Measurements from ENCODE around the gene SERHL2.
"Not testable (repeated sequence)": the region's sequence is repeated elsewhere in the genome, so short reads cannot be mapped to it uniquely, and the experiment has no call there.

The SERHL2 gene

GRCh38 chr22:42575996-42576574 lies 22.3 kb downstream of the SERHL2 start:
- DNase-seq (ENCODE audit: low read depth) = not testable (repeated sequence)

- DNase-seq (ENCODE audit: low read depth) = not testable (repeated sequence)
Measured at GRCh38 chr22:42577141-42577540, 23.4 kb downstream of the SERHL2 start.

GRCh38 chr22:42577623-42578240 lies 24.0 kb downstream of the SERHL2 start:
- DNase-seq (ENCODE audit: low read depth) = no peak

- not testable (repeated sequence) for DNase-seq (ENCODE audit: low read depth)
Measured at GRCh38 chr22:42580040-42580439, 26.3 kb downstream of the SERHL2 start.

- DNase-seq (ENCODE audit: low read depth) = not testable (repeated sequence)
Measured at GRCh38 chr22:42581194-42581761, 27.5 kb downstream of the SERHL2 start.

GRCh38 chr22:42581762-42582716 lies 28.3 kb downstream of the SERHL2 start:
- peak; percentile 73 for DNase-seq (ENCODE audit: low read depth)

- DNase-seq (ENCODE audit: low read depth) = no peak
Measured at GRCh38 chr22:42582987-42583386, 29.2 kb downstream of the SERHL2 start.

- DNase-seq (ENCODE audit: low read depth) = no peak
Measured at GRCh38 chr22:42584364-42584940, 30.7 kb downstream of the SERHL2 start.

GRCh38 chr22:42585096-42585495 lies 31.3 kb downstream of the SERHL2 start:
- no peak for DNase-seq (ENCODE audit: low read depth)

- no peak for DNase-seq (ENCODE audit: low read depth)
Measured at GRCh38 chr22:42586381-42586780, 32.6 kb downstream of the SERHL2 start.

GRCh38 chr22:42587588-42588175 lies 33.9 kb downstream of the SERHL2 start:
- DNase-seq (ENCODE audit: low read depth) = no peak

- no peak for DNase-seq (ENCODE audit: low read depth)
Measured at GRCh38 chr22:42591987-42592386, 38.2 kb downstream of the SERHL2 start.

GRCh38 chr22:42595434-42595833 lies 41.7 kb downstream of the SERHL2 start:
- DNase-seq (ENCODE audit: low read depth) = no peak

- no peak for DNase-seq (ENCODE audit: low read depth)
Measured at GRCh38 chr22:42596336-42596735, 42.6 kb downstream of the SERHL2 start.

- DNase-seq (ENCODE audit: low read depth) = no peak
Measured at GRCh38 chr22:42596863-42597530, 43.2 kb downstream of the SERHL2 start.

- no peak for DNase-seq (ENCODE audit: low read depth)
Measured at GRCh38 chr22:42601879-42602465, 48.2 kb downstream of the SERHL2 start.

- DNase-seq (ENCODE audit: low read depth) = no peak
Measured at GRCh38 chr22:42602470-42602869, 48.7 kb downstream of the SERHL2 start.

GRCh38 chr22:42603427-42603826 lies 49.7 kb downstream of the SERHL2 start:
- no peak for DNase-seq (ENCODE audit: low read depth)

GRCh38 chr22:42604403-42604802 lies 50.6 kb downstream of the SERHL2 start:
- DNase-seq (ENCODE audit: low read depth) = no peak

- DNase-seq (ENCODE audit: low read depth) = not testable (repeated sequence)
Measured at GRCh38 chr22:42607641-42608040, 53.9 kb downstream of the SERHL2 start.
